GM12875 (cell line): ENCODE results near the gene PPP6R3.

Experiments used
- H3K4me3 ChIP-seq: one replicate; pipeline ENCODE4 v1.5.1; 2011; ENCODE audit warnings: low read depth, low read length, control low read depth
- CTCF ChIP-seq: IDR thresholded peaks from 2 replicates; pipeline ENCODE4 v1.5.1; 2011; ENCODE audit warnings: low read depth, mild to moderate bottlenecking, control low read depth, inconsistent platforms, low read length, moderate library complexity, borderline replicate concordance; ENCODE audit not compliant: insufficient read depth

The PPP6R3 gene

GRCh38 chr11:68574308-68574707 lies 113.8 kb downstream of the PPP6R3 start:
- TF ChIP-seq CTCF = no peak
- H3K4me3 ChIP-seq = no peak overlapping the region

- TF ChIP-seq CTCF = no peak
- H3K4me3 ChIP-seq = no peak overlapping the region
Measured at GRCh38 chr11:68575025-68575665, 114.6 kb downstream of the PPP6R3 start.

- no peak for TF ChIP-seq CTCF
- H3K4me3 ChIP-seq = no peak overlapping the region
Measured at GRCh38 chr11:68579455-68579854, 118.9 kb downstream of the PPP6R3 start.

- no peak for TF ChIP-seq CTCF
- H3K4me3 ChIP-seq = no peak overlapping the region
Measured at GRCh38 chr11:68581439-68581838, 120.9 kb downstream of the PPP6R3 start.

- no peak overlapping the region for H3K4me3 ChIP-seq
- no peak for TF ChIP-seq CTCF
Measured at GRCh38 chr11:68581901-68582300, 121.3 kb downstream of the PPP6R3 start.

- H3K4me3 ChIP-seq = no peak overlapping the region
- TF ChIP-seq CTCF = no peak
Measured at GRCh38 chr11:68582416-68583040, 122.0 kb downstream of the PPP6R3 start.

- no peak for TF ChIP-seq CTCF
- H3K4me3 ChIP-seq = no peak overlapping the region
Measured at GRCh38 chr11:68583041-68583446, 122.5 kb downstream of the PPP6R3 start.
